Measurements from ENCODE around the gene ARHGEF16.

ARHGEF16 gene

GRCh38 chr1:3439346-3440299, 14.8 kb upstream of the ARHGEF16 start:
- DNase-seq, result no peak

- DNase-seq, result no peak
These were observed 14.2 kb upstream of the ARHGEF16 start for GRCh38 chr1:3440300-3440681.

GRCh38 chr1:3440711-3441409, 13.6 kb upstream of the ARHGEF16 start:
- DNase-seq, result no peak

- DNase-seq, result no peak
These were observed 13.0 kb upstream of the ARHGEF16 start for GRCh38 chr1:3441410-3441847.

- no peak for DNase-seq
These were observed 12.6 kb upstream of the ARHGEF16 start for GRCh38 chr1:3441880-3442279.

GRCh38 chr1:3442331-3442730, 12.1 kb upstream of the ARHGEF16 start:
- no peak for DNase-seq

GRCh38 chr1:3442901-3443300, 11.6 kb upstream of the ARHGEF16 start:
- DNase-seq, result no peak

DNA sequence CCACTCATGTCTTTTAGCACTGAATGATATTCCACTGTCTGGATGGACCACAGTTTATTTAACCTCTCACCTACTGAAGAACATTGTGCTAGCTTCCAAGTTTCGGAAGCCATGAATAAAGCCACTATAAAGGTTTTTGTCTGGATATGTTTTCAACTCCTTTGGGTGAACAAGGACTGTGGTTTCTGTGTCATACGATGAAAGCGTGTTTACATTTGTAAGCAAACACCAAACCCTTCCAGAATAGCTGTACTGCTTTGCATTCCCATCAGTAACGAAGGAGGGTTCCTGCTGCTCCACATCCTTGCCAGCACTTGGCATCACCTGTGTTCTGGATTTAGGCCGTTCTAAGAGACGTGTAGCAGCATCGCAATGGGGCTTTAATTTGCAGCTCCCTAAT, 10.7 kb upstream of the ARHGEF16 start:
- DNase-seq, result no peak

DNA sequence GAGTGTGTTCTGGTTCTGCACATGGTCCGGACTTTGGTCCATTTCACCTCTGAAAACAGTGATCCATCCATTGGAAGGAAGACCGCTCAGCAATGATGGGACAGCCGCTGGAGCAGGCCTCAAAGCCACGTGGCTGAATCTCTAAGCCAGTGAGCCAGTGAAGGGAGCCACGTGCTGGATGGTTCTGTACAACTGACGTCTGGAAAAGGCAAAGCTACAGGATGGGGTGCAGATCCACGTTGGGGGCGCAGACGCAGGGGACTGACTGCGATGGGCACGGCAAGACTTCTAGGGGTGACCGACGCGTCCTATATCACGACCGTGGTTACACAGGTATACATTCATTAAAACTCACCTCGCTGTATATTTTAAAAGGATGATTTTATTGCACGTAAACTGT, 10.2 kb upstream of the ARHGEF16 start:
- DNase-seq, result no peak

- no peak for DNase-seq
These were observed 9.7 kb upstream of the ARHGEF16 start for GRCh38 chr1:3444736-3445135.

DNA sequence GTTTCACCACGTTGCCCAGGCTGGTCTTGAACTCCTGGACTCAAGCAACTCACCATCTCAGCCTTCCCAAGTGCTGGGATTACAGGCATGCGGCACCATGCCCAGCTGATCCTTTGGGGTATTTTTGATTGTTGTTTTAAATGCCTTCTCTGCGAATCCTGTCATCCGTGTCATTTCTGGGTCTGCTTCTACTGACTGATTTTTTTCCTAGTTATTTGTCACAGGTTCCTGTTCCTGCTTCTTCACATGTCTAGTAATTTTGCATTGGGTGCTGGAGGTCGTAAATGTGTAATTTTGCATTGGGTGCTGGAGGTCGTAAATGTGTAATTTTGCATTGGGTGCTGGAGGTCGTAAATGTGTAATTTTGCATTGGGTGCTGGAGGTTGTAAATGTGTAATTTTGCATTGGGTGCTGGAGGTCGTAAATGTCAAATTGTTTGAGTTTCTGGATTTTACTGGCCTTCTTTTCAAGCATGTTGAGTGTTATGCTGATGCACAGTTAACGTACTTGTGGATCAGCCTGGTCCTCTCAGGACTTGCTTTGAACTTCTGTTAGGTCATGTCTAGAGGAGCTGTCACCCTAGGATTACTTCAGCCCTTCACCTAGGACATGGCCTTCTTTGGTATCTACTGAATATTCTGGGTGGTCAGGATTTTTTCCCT, 4.1 kb upstream of the ARHGEF16 start:
- no peak for DNase-seq

- no peak for DNase-seq
These were observed 3.5 kb upstream of the ARHGEF16 start for GRCh38 chr1:3450983-3451382.

- no peak for DNase-seq
These were observed 2.2 kb upstream of the ARHGEF16 start for GRCh38 chr1:3451994-3452865.

GRCh38 chr1:3452866-3453175, 1.6 kb upstream of the ARHGEF16 start:
- no peak for DNase-seq

DNA sequence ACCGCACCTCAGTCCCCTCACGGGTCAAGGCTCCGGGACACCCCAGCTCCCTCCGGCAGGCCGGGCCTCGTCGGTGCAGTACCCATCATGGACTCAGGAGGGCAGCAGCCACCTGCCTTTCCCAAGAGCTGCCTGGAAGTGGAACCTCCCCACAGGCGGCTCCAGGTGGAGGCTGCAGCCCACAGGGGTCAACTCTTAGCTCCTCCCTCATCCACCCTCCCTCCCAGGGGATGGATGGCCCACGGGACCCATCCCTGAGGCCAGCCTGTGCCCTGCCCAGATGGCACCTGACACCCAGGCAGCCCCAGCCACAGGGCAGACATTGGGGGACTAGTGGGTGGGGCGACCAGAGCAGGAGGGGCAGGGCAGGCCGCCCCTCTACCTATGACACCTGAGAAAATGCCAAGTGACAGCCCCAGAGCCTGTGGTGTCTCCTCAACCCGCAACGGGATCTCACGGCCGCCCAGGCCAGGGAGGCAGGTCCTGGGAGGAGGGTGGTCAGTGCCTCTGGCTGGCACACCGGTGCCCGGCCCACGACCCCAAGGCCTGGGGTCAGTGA, 1.2 kb upstream of the ARHGEF16 start:
- DNase-seq, result peak; percentile 76

GRCh38 chr1:3454811-3455618, 550 bp downstream of the ARHGEF16 start:
- peak; percentile 57 for DNase-seq

- DNase-seq, result no peak
These were observed 1.4 kb downstream of the ARHGEF16 start for GRCh38 chr1:3455670-3456448.

- DNase-seq, result no peak
These were observed 2.0 kb downstream of the ARHGEF16 start for GRCh38 chr1:3456449-3456963.

DNA sequence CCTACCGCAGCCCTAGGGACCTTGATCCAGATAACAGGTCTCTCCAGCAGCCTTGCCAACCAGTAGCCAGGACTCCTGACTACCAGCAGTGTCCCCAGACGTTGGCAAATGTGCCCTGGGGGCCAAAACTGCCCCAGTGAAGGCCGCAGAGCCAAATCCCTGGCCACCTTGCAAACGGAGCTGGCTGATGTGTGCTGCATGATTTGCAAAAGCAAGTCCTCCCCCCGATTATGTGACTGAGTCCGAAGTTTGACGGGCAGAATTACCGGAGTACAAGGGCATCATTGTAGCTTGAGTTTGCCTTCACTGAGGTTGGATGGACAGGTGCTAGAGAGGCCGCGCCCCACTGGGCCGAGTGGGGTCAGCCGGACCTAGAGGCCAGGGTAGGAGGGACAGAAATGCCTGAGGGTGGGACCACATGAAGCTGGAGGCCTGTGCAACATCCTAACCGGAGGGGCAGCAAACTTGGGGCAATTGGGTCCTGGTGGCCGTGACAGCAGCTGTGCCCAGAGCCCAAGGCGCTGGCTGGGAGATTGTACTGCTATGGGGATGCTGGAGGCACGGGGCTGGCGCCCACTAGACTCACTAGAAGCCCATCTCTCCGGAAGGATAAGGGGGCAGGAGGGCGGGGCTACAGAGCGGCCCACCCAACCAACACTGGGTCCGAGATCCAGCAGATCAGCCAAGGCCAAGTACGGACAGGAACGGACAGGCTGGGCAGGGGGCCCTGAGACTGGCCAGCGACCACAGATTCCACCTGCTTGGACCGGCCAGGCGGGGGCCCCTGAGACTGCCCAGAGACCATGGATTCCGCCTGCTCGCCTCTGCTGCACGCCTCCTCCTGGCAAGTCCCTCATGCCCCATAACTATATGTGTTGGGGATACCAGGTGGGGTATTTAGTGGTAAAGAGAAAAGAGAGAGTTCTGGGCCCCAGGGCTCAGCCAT, 2.8 kb downstream of the ARHGEF16 start:
- DNase-seq, result no peak
